Large intestine (tissue), 3 donors: ENCODE data around the gene C3orf52. TPM values are rescaled to one million over a fixed set of nuclear protein-coding genes. Genes with fewer than 3 reads are reported as not detected.

Experiments used
- DNase-seq, 2 donors: peaks; one replicate each; pipeline versions ENCODE4 v3.0.0 to v3.0.0-alpha.2; 2013
- H3K27ac ChIP-seq: one replicate; pipeline ENCODE4 v1.5.1; 2013; ENCODE audit warnings: low read length
- H3K27me3 ChIP-seq: 2 replicates; pipeline ENCODE4 v1.6.1; 2013; ENCODE audit warnings: low read length; ENCODE audit not compliant: control insufficient read depth, insufficient read depth
- H3K36me3 ChIP-seq: 2 replicates; pipeline ENCODE4 v1.6.1; 2013; ENCODE audit warnings: low read length; ENCODE audit not compliant: control insufficient read depth, insufficient read depth
- H3K4me1 ChIP-seq: one replicate; pipeline ENCODE4 v1.6.1; 2013; ENCODE audit warnings: low read length; ENCODE audit not compliant: control insufficient read depth, insufficient read depth
- H3K4me3 ChIP-seq: one replicate; pipeline ENCODE4 v1.5.1; 2013; ENCODE audit warnings: low read length
- H3K9me3 ChIP-seq: one replicate; pipeline ENCODE4 v1.6.1; 2013; ENCODE audit warnings: mild to moderate bottlenecking, low read depth, low read length, moderate library complexity; ENCODE audit not compliant: control insufficient read depth
- WGBS: methylation state at CpG from one replicate; pipeline ENCODE4 v1.1.5; 2013; ENCODE audit warnings: low lambda C conversion rate; ENCODE audit not compliant: insufficient coverage; 5-methylcytosine and 5-hydroxymethylcytosine counted together
- polyA plus RNA-seq: library from polyadenylated mRNA; unstranded; fragments of 120-200 nt; gene quantifications from one replicate; pipeline ENCODE4 v1.2.1, GENCODE V29; 2013

C3orf52 gene
- polyA plus RNA-seq, 1 donor, result 14.1 TPM

DNA sequence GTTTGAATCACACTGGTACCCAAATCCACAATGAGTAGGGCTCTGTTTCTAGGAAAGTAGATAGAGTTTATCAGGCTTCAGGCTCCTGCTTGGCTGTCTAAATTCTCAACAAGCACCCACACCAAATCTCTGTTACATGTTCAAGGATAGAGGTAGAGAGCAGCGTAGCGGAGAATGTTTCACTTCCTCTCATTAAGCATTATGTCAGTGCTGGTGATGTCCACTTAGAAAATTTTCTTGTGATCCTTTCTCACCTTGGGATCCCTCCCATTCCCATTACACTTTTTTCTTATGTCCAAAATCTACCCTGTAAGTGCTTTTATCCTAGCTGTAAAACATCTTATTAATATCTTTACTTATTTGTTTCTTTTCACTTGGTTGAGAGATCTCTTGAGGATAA lies 81.6 kb downstream of the C3orf52 start:
- Histone ChIP-seq H3K36me3 (no peaks in the 10 kb centered on the region), H3K9me3 (peaks cover 3% of the 10 kb centered on the region), H3K27ac (no peak overlapping the region), H3K4me3 (no peak overlapping the region), H3K27me3 (no peaks in the 10 kb centered on the region), H3K4me1 (no peaks in the 10 kb centered on the region)
- DNase-seq, result no peak
- WGBS, result no CpG with 5 or more reads among the region's 2 CpGs

Other genes with a start within 250 kb of the C3orf52 start
- 22.2 TPM for gene PHLDB2, start 227.1 kb upstream of the C3orf52 start, polyA plus RNA-seq
- 30.4 TPM for gene ABHD10, start 107.4 kb upstream of the C3orf52 start, polyA plus RNA-seq
- gene TAGLN3, start 87.5 kb upstream of the C3orf52 start, polyA plus RNA-seq, result 20.2 TPM
- 0.48 TPM for gene TMPRSS7, start 51.7 kb upstream of the C3orf52 start, polyA plus RNA-seq
- gene GCSAM, start 46.9 kb downstream of the C3orf52 start, polyA plus RNA-seq, result 3.7 TPM
- 0.33 TPM for gene SLC9C1, start 207.8 kb downstream of the C3orf52 start, polyA plus RNA-seq
- 21.8 TPM for gene CD200, start 246.8 kb downstream of the C3orf52 start, polyA plus RNA-seq